ENCODE results near the gene P4HB.

P4HB gene

DNA sequence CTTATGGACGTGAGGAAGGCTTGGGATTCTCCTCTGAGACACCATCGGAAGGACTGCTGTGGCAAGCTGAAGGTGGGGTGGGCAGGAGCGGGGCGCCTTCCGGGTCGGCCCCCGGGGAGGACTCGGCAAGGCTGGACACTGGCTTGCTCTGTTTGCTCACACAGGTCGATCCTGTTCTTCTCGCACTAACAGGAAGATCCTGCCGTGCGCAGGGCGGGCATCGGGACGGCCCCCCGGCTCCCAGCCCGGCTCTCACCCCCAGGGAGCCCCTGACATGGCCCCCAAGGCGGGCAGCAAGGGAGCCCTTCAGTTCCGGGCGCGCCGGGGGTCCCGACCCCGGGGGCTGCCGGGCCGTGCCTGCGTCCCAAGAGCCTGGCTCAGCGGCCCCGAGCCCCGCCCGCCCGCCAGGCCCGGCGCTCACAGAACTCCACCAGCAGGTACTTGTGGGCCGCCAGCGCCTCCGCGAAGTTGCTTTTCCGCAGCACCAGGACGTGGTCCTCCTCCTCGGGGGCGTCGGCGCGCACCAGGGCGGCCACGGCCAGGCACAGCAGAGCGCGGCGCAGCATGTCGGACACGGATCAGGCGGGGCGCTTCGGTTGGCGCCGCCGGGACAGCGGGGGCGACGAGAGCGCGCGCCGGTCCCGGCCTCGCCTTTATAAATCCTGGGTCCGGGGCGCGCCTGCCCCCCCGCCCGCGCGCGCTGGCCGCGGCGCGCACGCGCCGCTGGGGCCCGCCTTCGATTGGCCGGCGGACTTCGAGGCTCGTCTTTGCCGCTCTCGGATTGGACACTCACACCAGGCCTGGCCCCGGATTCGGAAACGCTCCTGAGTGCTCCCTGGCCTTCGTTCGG is at the start of gene P4HB:
P4HB (minus strand) TSS at position 630 of the 850 bp plus-strand sequence; CDS start at position 566, 64 bp downstream.
- peak in 2 of 3 experiments; percentile 55 to 60 for DNase-seq

DNA sequence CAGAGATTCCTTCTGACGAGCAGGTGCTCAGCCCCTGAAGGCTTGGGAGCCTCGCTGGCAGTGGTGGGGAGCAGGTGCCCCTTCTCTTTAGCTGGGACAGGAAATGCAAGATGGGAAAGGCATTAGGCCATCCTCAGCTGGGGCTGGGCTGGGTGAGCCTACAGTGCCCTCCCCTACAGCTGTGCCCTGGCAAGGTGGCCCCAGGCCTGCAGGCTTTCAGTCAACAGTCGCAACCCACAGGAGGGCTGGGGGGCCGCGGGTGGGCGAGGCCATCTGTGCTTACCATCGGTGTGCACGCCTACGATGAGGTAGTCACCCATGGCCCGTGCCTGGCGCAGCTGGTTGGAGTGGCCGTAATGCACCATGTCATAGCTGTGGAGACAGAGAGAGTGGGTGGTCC is 48.9 kb upstream of the P4HB start:
- no peak for DNase-seq

- no peak for DNase-seq
Measured at GRCh38 chr17:81908793-81909192, 48.5 kb upstream of the P4HB start.

DNA sequence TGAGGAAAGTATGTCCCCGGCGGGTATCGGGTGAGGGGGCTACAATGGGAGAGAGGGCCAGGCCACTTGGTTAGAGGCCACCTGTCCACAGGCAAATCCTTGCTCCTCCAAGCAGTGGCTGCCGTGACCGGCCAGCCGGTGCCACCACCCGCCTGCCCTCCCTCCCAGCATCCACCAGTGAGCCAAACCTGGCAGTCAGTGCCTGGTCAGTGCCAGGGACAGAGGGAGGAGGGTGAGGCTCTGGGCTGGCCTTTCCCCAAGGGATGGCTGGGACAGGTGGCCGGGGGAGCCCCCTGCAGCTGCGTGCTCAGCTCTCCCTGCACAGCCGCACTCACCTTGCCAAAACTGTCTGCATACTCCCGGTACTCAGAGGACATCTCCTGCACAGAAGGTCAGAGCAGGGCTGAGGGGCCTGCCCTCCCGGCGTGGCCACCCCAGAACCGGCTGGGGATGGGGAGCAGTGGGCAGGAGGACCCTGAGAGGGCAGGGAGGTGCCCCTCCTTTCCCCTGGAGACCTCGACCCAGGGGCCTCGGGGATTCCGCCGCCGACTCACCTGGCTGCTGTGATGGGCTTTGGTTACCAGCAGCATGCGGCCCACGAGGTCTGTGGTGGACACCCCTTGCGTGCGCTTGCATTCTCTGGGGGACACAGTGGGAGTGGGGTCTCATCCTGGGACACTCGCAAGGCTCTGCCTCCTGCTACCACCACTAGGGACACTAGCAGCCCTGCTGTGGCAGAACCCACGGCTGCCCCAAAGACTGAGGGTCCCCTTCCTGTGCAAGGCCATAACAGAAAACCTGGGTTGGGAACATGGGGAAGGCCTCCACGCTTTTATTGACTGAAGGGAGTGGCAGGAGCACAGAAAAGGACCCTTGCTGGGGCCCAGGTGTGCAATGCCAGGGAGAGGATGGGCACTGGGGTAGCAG is 47.1 kb upstream of the P4HB start:
- DNase-seq = no peak

DNA sequence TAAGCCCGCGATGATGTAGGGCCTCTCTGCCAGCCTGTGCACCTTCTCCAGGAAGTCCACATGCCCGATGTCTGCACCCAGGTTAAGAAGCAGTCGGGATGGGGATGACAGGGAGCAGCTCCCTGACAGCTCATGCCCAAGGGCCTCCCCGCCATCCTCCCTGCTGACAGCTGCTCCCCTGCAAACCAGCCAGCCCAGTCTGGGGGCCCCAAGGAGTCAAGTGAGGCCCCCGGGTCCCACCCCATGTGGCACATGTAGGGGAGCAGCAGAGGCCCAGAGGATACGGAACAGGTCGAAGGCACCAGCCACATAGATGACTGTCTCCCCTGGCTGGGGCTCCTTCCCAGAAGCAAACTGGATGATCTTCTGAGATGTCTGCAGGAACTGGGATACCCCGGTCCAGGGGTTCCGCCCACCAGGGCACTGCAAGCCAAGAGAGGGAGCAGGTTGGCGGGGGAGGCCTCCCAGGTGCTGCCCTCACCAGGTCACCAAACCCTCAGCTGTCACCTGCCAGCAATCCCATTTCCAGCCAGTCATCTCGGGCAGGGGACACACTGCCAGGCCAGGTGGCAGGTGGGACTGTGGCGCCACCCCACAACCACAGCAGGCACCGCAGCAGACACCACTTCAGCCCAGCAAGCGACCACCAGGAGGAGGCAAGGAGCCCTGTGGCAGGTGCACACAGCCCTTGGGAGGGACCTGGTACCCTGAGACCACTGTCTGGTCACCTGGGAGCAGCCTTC is 46.3 kb upstream of the P4HB start:
- no peak for DNase-seq

GRCh38 chr17:81905993-81906392 is 45.7 kb upstream of the P4HB start:
- no peak for DNase-seq

DNA sequence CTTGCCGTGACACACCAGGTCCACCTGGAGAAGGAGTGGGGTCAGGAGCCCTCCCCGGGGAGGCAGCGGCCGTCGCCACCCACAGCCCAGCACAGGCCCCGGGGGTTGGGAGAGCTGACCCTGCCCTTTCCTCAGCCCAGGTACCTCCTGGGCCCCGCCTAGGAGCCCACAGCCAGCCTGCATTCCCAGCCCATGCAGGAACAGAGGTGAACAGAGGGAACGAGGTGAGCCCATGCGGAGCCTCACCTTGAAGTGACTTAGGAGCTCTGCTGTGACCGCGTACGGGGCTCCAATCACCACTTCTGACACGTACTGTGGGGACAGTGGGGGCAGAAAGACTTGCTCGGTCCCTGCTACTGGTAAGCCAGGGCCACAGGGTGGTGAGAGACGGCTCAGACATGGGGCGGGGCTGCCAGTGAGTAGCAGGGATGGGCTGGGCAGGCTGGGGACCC is 45.1 kb upstream of the P4HB start:
- DNase-seq = no peak

GRCh38 chr17:81904600-81905423 is 44.5 kb upstream of the P4HB start:
- DNase-seq = no peak

DNA sequence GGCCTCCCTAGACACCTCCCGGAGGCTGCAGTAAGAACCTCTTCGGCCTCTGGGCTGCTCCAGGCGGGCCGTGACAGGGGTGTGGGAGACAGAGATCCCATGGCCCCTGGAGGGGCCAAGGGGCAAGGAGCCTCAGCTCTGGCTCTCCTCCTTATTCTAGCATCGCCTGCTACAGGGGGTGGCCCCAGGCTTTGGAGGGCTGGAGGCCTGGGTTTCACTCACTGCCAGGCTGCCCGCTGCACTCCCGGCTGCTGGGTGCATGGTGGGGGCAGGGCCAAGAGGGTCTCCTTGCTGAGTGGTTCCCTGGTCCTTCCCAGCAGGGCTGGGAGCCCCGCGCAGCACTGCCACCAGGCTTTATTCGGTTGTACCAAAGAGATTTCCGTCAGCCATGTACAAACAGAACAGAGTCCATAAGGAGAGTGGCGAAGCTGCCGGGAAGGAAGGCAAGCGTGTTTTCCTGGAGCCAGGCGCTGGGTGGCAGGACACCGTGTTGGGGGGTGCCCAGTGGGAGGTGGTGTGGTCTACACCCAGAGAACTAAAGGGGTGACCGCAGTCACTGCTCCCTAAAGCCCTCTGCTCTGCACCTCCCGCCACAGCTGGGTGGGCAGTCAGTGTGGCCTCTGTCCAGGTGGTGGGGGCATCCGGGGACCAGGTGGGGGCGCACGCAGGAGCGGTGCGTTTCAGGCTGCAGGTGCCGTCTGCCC is 43.7 kb upstream of the P4HB start:
- no peak for DNase-seq

DNA sequence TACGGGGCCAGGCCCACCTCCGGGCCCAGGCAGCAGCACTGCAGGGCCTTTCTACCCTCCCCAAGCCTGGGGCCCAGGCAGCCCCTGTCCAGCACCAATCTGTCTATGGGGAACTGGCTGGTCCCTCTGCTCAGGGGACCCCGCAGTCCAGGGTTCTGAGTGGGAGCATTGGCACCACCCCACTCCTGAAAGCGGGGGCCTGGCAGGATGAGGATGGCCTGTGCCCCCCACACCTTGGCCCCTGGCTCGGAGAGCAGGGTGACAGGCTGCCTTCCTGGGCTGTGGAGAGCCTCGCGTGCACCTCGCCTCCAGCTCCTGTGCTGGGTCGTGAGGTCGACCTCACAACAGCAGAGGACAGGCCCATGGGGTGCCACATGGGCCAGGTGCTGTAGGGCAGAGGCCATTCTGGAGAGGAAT is 43.1 kb upstream of the P4HB start:
- DNase-seq = no peak

DNA sequence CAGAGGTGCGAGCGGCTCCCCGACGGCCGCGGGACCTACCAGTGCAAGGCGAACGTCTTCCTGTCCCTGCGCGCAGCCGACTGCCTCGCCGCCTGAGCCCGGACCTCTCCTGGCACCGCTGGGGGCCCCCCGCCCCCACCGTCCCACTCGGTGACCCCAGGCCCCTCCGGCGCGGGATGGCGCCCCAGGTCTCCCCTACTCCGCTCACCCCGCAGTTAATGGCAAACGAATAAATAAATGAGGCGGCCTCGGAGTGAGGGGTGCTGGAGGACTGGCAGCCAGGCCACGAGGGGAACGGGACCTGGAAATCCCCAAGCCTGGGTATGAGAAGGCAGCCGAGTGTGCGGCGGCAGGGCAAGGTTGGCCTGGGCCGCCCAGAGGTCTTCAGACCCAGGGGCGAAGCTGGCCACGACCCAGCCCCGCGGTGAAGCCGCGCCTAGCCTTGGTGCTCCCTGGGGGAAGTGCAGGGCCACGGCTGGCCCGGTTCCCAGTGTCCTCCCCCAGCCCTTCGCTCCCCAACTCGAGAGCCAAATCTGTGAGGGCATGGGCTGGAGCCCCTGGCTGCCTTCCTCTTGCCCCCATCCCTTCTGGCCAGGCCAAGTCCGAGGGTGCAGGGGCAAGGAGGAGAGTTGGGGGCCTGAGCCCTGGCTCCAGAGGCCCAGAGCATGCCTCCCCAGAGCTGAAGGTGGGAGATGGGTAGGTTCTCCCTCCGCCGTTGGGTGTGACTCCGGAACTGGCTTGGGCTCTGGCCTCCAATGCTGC is 42.5 kb upstream of the P4HB start:
- no peak for DNase-seq

DNA sequence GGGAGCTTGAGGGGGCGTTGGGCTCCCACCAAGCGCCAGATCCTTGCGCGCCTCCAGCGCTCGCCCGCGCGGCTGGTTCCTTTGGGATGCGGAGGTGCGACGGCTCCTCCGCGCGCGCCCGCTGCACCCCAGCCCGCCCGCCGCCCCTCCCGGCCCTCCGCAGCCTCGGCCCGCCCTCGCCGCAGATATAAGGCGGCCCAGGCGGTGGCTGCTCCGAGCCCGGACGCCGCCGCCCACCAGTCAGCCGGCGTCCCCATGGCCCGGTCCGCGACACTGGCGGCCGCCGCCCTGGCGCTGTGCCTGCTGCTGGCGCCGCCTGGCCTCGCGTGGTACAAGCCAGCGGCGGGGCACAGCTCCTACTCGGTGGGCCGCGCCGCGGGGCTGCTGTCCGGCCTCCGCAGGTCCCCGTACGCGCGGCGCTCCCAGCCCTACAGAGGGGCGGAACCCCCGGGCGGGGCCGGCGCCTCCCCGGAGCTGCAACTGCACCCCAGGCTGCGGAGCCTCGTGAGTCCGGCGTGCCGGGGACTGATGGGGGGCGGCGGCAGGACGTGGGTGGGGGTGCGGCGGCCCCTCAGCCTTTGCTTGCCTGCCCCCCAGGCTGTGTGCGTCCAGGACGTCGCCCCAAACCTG is 41.8 kb upstream of the P4HB start, which contains the start of gene NPB:
NPB (plus strand) TSS at position 216 of the 630 bp plus-strand sequence; CDS start at position 256, 40 bp downstream.
- DNase-seq = no peak

DNA sequence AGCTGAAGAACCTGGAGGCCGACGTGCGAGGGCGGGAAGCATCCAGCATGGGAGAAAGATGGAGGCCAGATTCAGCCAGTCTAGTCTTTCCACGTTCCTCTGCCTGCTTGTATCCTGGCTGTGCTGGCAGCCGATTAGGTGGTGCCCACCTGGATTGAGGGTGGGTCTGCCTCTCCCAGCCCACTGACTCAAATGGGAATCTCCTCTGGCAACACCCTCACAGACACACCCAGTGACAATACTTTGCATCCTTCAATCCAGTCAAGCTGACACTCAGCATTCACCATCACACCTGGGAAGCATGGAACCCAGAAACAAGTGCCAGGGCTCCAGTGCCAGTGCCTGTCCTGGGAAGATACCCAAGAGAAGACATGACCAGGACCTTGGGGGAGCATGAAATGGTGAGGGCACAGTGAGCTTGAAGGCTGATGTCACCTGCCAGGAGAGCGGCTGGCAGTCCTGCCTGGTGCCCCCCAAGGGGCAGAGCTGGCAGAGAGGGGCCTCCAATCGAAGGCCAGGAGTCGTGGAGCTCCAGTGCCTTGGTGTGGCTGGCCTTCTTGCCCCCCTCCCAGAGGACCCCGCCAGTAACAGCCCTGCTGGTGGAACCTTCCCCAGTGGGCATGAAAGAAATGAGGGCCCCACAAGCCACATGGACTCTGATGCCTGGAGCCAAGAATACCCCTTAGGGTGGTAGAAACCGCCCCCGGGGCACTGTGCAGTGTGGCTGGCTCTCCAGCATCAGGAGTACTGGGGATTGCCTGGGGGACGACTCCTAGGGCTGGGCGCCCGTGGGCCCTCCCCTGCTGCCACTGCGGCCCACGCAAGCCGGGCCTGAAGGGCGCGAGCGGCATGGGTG is 41.1 kb upstream of the P4HB start:
- no peak for DNase-seq

DNA sequence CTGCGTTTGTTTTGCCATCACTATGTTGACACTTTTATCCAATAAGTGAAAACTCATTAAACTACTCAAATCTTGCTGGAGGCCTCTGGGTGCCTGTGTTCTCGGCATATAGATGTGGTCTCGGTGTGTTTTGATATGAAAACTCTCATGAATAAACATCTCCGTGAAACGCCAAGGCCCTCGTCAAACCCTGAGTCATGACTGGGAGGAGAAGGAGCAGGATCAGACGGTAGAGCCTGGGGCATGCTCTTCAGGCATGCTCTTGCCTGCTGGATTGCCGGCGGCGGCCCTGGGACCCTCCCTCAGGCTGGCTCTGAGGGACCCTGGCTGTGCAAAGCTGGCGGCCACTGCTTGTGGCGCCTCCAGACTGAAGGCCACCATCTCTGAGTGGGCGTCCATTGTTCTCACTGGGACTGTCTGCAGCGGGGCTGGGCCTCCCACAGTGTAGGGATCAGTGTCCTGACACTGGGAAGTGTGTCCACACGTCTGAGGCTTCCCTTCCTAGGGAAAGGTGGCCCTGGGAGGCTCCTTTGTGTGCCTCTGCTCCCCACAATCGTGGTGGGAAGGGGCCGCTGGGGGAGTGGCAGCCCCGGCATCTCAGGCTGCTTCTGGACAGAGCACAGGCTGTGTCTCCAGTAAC is 40.0 kb upstream of the P4HB start:
- no peak for DNase-seq

GRCh38 chr17:81899514-81900166 is 39.3 kb upstream of the P4HB start:
- DNase-seq = no peak

DNA sequence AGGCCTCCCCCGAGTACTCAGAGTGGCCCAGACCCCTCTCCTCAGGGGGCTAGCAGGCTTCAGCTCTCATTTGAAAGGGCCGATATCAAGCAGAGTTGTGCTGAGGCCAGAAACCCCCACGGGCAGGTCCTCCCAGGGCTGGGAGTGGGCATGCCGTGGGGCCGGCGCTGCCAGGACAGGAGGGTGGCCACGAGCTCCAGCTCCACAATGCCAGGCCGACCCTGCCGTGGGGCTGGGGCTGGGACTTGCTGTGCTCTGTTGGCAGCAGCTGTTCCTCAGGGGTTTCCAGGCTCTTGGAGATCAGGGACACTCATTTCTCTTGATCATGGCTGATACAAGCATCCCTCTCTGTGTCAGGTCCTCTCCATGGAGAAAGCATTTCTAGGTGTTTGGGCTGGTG is 38.5 kb upstream of the P4HB start:
- DNase-seq = no peak

GRCh38 chr17:81898029-81898866 is 37.9 kb upstream of the P4HB start:
- no peak for DNase-seq

All from NCI-H1417 (cell line).